OCI-LY7 (cell line): ENCODE data around the gene PTCH2. TPM values are rescaled to one million over a fixed set of nuclear protein-coding genes. Genes with fewer than 3 reads are reported as not detected.
"Not testable (repeated sequence)": the region's sequence is repeated elsewhere in the genome, so short reads cannot be mapped to it uniquely, and the experiment has no call there.

Experiments
- BruUV-seq: library from RNA; stranded (reverse); fragments of 400-500 nt; replicated peaks from 2 replicates; lab custom pipeline; 2021; lab: Mats Ljungman, UMichigan
- CTCF ChIA-PET: fragments of 300-600 bp; sonication (Branson Sonifier 250); formaldehyde crosslinking; loops from one replicate; lab custom pipeline; 2022; ENCODE audit warnings: antibody characterized with exemption; ENCODE audit not compliant: unreplicated experiment; lab: Charles Lee
- POLR2A ChIA-PET: fragments of 300-600 bp; sonication (Branson Sonifier 250); formaldehyde crosslinking; loops from one replicate; lab custom pipeline; 2022; ENCODE audit warnings: antibody characterized with exemption; lab: Charles Lee
- DNase-seq: peaks from one replicate; pipeline ENCODE4 v3.0.0-alpha.2; 2015; ENCODE audit warnings: low spot score
- H2AFZ ChIP-seq: fragments of 200-600 bp; sonication (generic), shearing (Covaris generic); 2 replicates; pipeline ENCODE4 v1.6.1; 2014; ENCODE audit warnings: mild to moderate bottlenecking, antibody characterized with exemption, low read length, moderate library complexity
- H3K27ac ChIP-seq: fragments of 200-600 bp; sonication (generic); 2 replicates; pipeline ENCODE4 v1.5.1; 2014; ENCODE audit warnings: mixed run types, low read depth, mild to moderate bottlenecking, moderate library complexity, low read length, inconsistent platforms; ENCODE audit not compliant: poor library complexity, severe bottlenecking
- H3K36me3 ChIP-seq: fragments of 200-600 bp; sonication (generic); 2 replicates; pipeline ENCODE4 v1.6.1; 2014; ENCODE audit warnings: mild to moderate bottlenecking, antibody characterized with exemption, low read length, moderate library complexity, mixed read lengths; ENCODE audit not compliant: insufficient read depth
- H3K4me1 ChIP-seq: fragments of 200-600 bp; sonication (generic); 2 replicates; pipeline ENCODE4 v1.5.1; 2014; ENCODE audit warnings: mild to moderate bottlenecking, low read length; ENCODE audit not compliant: insufficient read depth, poor library complexity, severe bottlenecking
- H3K4me2 ChIP-seq: fragments of 200-600 bp; sonication (generic); 2 replicates; pipeline ENCODE4 v1.6.1; 2014; ENCODE audit warnings: mild to moderate bottlenecking, low read length
- H3K4me3 ChIP-seq: fragments of 200-600 bp; sonication (generic); 2 replicates; pipeline ENCODE4 v1.5.1; 2014; ENCODE audit warnings: mild to moderate bottlenecking, low read depth, low read length; ENCODE audit not compliant: poor library complexity, severe bottlenecking
- H3K79me2 ChIP-seq: fragments of 200-600 bp; sonication (generic); 2 replicates; pipeline ENCODE4 v1.6.1; 2016; ENCODE audit warnings: low read depth, mild to moderate bottlenecking, low read length, moderate library complexity, mixed read lengths; ENCODE audit not compliant: insufficient read depth
- H3K9me2 ChIP-seq: fragments of 200-600 bp; sonication (generic); 2 replicates; pipeline ENCODE4 v1.6.1; 2016; ENCODE audit warnings: mild to moderate bottlenecking, low read length, mixed read lengths; ENCODE audit not compliant: insufficient read depth
- H3K9me3 ChIP-seq: fragments of 200-600 bp; sonication (generic); 2 replicates; pipeline ENCODE4 v1.6.1; 2014; ENCODE audit warnings: mild to moderate bottlenecking, mixed run types, low read length, mixed read lengths
- H4K20me1 ChIP-seq: fragments of 200-600 bp; sonication (generic); 2 replicates; pipeline ENCODE4 v1.6.1; 2014; ENCODE audit warnings: mild to moderate bottlenecking, antibody characterized with exemption, low read length, moderate library complexity, mixed read lengths; ENCODE audit not compliant: insufficient read depth
- CTCF ChIP-seq: fragments of 200-600 bp; sonication (generic); conservative IDR thresholded peaks from 2 replicates; pipeline ENCODE4 v1.5.1; 2014; ENCODE audit warnings: mild to moderate bottlenecking, antibody characterized with exemption, low read length, moderate library complexity, mixed read lengths
- EZH2phosphoT487 ChIP-seq: fragments of 200-600 bp; sonication (generic); IDR thresholded peaks from 2 replicates; pipeline ENCODE4 v1.6.1; 2018; ENCODE audit warnings: low read depth, borderline replicate concordance, mild to moderate bottlenecking, mixed run types, antibody characterized with exemption, low read length, moderate library complexity, mixed read lengths
- intact Hi-C: fragments of 100-400 bp; cut with micrococcal nuclease; formaldehyde crosslinking; loops from one replicate; pipeline ENCODE4 v1.10.0; 2022; ENCODE audit not compliant: unreplicated experiment
- total RNA-seq, 2 experiments: library from RNA; depleted of rRNA in 1 of 2; stranded (reverse); fragments of >200 nt in 1 of 2; shearing (Covaris generic) in 1 of 2; gene quantifications; 2 replicates each; pipeline ENCODE4 v1.2.3, GENCODE V29; 2014 to 2022

PTCH2 gene
- total RNA-seq, 2 experiments from 2014 or later = 0.60 to 1.0 TPM

DNA sequence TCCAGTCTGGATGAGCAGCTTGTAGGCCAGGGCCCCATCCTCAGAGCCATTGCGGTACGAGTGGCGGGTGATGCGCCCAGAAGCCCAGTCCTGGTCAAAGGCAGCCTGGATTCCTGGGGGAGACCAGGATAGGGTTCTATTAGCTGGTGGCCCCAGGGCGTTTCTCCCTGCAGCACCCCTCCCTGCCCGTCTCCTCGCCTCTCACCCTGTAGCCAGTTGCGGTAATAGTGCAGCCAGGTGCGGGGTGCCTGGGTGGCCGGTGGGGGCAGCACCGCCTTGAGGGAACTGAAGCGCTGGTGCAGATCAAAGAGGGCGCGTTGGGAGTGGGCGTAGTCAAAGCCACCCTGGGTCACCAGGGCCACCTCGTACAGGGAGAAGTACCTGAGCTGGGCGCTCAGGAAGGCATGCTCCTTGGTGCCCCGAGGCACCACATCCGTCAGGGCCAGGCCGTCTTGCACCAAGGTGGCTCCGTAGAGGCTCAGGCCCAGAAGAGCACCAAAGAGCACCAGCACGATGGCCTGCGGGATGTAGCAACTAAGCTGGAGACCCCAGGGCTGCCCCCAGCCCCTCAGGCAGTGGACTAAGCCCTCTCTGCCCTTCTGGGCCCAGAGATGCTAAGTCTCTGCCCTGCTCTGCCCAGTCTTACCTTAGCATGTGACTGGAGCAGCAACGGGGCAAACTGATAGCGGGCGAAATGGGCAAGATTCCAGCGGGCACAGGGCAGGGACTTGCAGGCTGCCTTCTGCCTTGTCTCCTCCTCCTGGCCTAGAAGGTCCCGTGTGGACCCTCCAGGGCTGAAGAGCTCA is 15.7 kb downstream of the PTCH2 start:
- no peaks in the 10 kb centered on the region for H3K36me3 ChIP-seq
- H3K9me3 ChIP-seq = no peaks in the 10 kb centered on the region
- H3K27ac ChIP-seq = no peak overlapping the region
- no peaks in the 10 kb centered on the region for H4K20me1 ChIP-seq
- intact Hi-C loops = no loop called here
- ChIA-PET POLR2A (interaction anchor here (0.5 to 1.1 kb wide), 3 partner anchors 10 to 13 kb away, joined by 3 to 4 read pairs (median 3); no protein-coding TSS in a partner anchor), CTCF (no interaction called here)
- no peak overlapping the region for H2AFZ ChIP-seq
- no peak overlapping the region for H3K4me2 ChIP-seq
- no peak for TF ChIP-seq EZH2phosphoT487
- no peak for TF ChIP-seq CTCF
- no TSS peak for BruUV-seq
- H3K4me1 ChIP-seq = peaks cover 5% of the 10 kb centered on the region
- H3K9me2 ChIP-seq = no peaks in the 10 kb centered on the region
- no peak for DNase-seq
- no peak overlapping the region for H3K4me3 ChIP-seq
- no peaks in the 10 kb centered on the region for H3K79me2 ChIP-seq

GRCh38 chr1:44826375-44827196 is 16.5 kb downstream of the PTCH2 start:
- CTCF ChIA-PET = interaction anchor here (0.6 kb wide), 1 partner anchor 477 kb away, joined by 7 read pairs; no protein-coding TSS in a partner anchor

DNA sequence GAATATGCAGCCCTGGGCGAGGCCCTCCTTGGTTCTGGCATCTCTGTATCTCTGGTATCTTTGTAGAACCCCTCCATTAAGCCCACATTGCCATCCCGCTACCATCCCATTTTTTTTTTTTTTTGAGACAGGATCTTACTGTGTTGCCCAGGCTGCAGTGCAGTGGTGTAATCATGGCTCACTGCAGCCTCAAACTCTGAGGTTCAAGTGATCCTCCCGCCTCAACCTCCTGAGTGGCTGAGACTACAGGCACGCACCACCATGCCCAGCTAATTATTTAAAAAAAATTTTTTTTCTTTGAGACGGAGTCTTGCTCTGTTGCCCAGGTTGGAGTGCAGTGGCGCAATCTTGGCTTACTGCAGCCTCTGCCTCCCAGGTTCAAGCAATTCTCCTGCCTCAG is 18.7 kb downstream of the PTCH2 start:
- CTCF ChIA-PET, intact Hi-C loops, BruUV-seq: not testable (repeated sequence)

More at GRCh38 chr1:44826375-44827196, 16.5 kb downstream of the PTCH2 start:
- H3K4me1 ChIP-seq = peaks cover 6% of the 10 kb centered on the region
- H3K36me3 ChIP-seq = no peaks in the 10 kb centered on the region
- no peak overlapping the region for H3K4me3 ChIP-seq
- no peak overlapping the region for H3K4me2 ChIP-seq
- no peak for DNase-seq
- BruUV-seq = no TSS peak
- H2AFZ ChIP-seq = no peak overlapping the region
- POLR2A ChIA-PET = interaction anchor here (0.5 to 1.1 kb wide), 6 partner anchors 9 to 1428 kb away, joined by 3 to 6 read pairs (median 4); no protein-coding TSS in a partner anchor
- TF ChIP-seq CTCF (no peak), EZH2phosphoT487 (no peak)
- H4K20me1 ChIP-seq = no peaks in the 10 kb centered on the region
- H3K27ac ChIP-seq = no peak overlapping the region
- no peaks in the 10 kb centered on the region for H3K9me2 ChIP-seq
- H3K79me2 ChIP-seq = no peaks in the 10 kb centered on the region
- H3K9me3 ChIP-seq = no peaks in the 10 kb centered on the region
- intact Hi-C loops = no loop called here

More for the DNA sequence above, 18.7 kb downstream of the PTCH2 start:
- H3K9me2 ChIP-seq, H3K9me3 ChIP-seq, H3K4me3 ChIP-seq, H3K27ac ChIP-seq, H3K79me2 ChIP-seq, H3K4me2 ChIP-seq, H4K20me1 ChIP-seq, POLR2A ChIA-PET, H3K36me3 ChIP-seq, DNase-seq, H2AFZ ChIP-seq: not testable (repeated sequence)
- H3K4me1 ChIP-seq = peaks cover 20% of the 10 kb centered on the region
